HG03521 (cell line): Measurements from ENCODE around the gene TNFRSF11A.

ENCODE experiments used
- ATAC-seq: cut with Tn5 transposase; IDR thresholded peaks from one replicate; pipeline ENCODE4 v1.9.1; 2021; ENCODE audit warnings: mild to moderate bottlenecking, moderate library complexity; ENCODE audit not compliant: unreplicated experiment

TNFRSF11A gene

GRCh38 chr18:62377131-62377807 is 52.2 kb downstream of the TNFRSF11A start:
- no peak for ATAC-seq

- no peak for ATAC-seq
Observed at GRCh38 chr18:62379051-62379450, 53.9 kb downstream of the TNFRSF11A start.

GRCh38 chr18:62381373-62381772 is 56.3 kb downstream of the TNFRSF11A start:
- no peak for ATAC-seq

GRCh38 chr18:62384068-62384467 is 59.0 kb downstream of the TNFRSF11A start:
- no peak for ATAC-seq

GRCh38 chr18:62384610-62385097 is 59.5 kb downstream of the TNFRSF11A start:
- ATAC-seq: no peak

GRCh38 chr18:62386091-62386490 is 61.0 kb downstream of the TNFRSF11A start:
- no peak for ATAC-seq

GRCh38 chr18:62386601-62387000 is 61.5 kb downstream of the TNFRSF11A start:
- ATAC-seq: no peak

- ATAC-seq: no peak
Observed at GRCh38 chr18:62387257-62387656, 62.1 kb downstream of the TNFRSF11A start.

GRCh38 chr18:62388855-62389760 is 64.0 kb downstream of the TNFRSF11A start:
- ATAC-seq: no peak

GRCh38 chr18:62389761-62390481 is 64.8 kb downstream of the TNFRSF11A start:
- no peak for ATAC-seq

- ATAC-seq: no peak
Observed at GRCh38 chr18:62394006-62394763, 69.1 kb downstream of the TNFRSF11A start.

GRCh38 chr18:62396381-62396780 is 71.3 kb downstream of the TNFRSF11A start:
- ATAC-seq: no peak

- ATAC-seq: no peak
Observed at GRCh38 chr18:62396967-62397366, 71.9 kb downstream of the TNFRSF11A start.

GRCh38 chr18:62398291-62398690 is 73.2 kb downstream of the TNFRSF11A start:
- ATAC-seq: no peak

GRCh38 chr18:62399276-62399675 is 74.2 kb downstream of the TNFRSF11A start:
- ATAC-seq: no peak

GRCh38 chr18:62399781-62400308 is 74.7 kb downstream of the TNFRSF11A start:
- peak; percentile 51 for ATAC-seq

- no peak for ATAC-seq
Observed at GRCh38 chr18:62400916-62401315, 75.8 kb downstream of the TNFRSF11A start.

- no peak for ATAC-seq
Observed at GRCh38 chr18:62402342-62402948, 77.3 kb downstream of the TNFRSF11A start.

- no peak for ATAC-seq
Observed at GRCh38 chr18:62403120-62403519, 78.0 kb downstream of the TNFRSF11A start.

GRCh38 chr18:62404881-62405280 is 79.8 kb downstream of the TNFRSF11A start:
- no peak for ATAC-seq
